GM19238 (cell line): Measurements from ENCODE around the gene DST.

ENCODE experiments used
- DNase-seq: peaks from one replicate; pipeline ENCODE4 v3.0.0; 2011; ENCODE audit warnings: low spot score; ENCODE audit not compliant: insufficient read length

The DST gene

DNA sequence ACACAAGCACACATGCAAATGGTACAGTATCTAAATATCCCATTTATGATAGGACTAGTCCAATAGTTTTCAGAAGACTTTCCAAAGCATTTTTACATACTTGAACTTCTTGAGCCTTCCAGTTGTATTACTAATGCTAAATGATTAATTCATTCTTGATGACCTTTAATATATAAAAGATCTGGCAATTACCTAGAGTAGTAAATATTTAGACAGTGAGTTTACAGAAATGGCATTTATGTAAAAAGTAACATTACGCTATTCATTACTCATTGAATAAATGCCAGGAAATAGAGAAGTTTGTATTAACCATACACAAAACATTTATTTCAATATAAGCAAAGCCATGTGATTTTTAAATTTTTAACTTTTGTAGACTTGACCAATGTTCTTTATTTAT, 158.8 kb downstream of the DST start:
- DNase-seq = no peak

DNA sequence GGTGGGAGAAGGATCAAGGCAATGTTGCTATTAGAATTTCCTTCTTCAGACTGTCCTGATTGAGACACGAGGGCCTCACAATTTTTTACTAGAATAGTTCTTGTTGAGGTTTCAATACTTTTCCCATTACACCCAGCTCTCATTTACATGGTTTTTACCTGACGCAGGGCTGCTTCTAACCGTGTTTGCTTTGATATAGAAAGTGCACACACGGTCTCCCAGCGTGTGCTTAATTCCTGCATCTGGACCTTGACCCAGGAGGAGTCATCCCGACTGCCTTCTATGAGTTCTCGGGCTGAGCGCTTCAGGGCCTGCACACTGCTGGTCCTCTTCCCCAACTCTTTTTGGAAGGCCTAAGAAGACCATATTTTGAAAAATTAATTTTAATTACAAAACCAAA, 160.2 kb downstream of the DST start:
- DNase-seq = no peak

DNA sequence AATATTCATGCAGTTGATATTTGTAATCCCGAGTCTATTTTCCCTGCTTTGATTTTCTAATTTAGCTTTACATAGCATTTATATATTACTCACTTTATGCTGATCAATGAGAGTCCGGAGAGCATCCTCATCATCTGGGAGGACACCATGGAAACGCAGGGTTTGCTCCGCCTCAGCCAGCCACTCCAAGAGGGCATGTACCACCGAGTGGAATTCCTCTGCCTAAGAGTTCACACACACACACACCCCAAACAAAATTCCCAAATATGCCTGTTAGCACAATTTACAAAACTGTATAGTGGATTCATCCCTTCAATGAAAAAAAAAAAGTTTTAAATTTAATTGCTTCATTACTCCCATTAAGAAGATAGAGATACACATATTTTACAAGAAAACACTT, 160.7 kb downstream of the DST start:
- DNase-seq = no peak

DNA sequence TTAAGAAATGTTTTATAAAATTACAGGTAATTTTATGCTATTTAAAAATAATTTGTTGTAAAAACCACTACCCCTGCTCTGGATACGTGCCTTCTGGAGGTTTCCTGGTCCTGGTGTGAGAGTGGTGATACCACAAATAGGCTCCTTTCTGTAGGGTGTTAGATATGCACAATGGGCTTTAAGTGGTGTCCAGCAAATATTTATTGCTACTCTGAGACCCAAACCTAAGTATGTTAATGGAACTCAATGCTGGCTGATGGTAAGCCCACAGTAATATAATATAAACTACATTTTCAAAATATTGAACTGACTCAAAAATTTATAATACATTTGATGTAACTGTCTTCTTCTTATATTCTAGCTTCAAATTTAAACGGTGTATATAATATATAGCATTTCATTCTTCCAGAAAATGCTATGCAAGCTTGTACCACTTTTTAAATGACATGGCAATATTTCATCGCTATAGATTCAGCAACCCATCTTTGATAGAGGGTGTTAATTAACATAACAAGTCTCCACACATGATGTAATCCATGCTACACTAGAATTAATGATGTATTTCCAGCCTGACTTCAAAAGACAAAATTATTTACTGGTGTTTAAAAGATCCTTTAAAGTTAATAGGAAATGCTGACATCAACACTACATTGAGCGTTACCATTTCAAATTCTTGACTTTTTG, 161.9 kb downstream of the DST start:
- no peak for DNase-seq

DNA sequence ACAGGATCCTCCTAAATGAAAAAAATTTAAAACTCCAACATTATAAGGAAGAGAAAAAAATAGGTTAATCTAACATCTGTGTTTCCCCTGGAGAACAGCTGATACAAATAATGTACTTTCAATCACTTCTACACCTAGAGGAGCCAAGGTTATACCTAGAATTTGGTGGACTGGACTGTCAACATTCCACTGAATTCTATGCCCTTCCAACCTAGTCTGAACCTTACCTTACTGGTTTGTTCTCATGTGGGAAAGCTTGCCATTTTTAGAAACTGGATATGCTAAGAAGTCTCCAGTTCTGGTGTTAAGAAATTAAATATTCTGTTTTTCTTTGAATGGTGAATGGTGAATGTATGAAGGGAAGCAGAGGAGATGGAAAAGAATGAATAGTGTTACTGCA, 162.4 kb downstream of the DST start:
- DNase-seq = no peak

DNA sequence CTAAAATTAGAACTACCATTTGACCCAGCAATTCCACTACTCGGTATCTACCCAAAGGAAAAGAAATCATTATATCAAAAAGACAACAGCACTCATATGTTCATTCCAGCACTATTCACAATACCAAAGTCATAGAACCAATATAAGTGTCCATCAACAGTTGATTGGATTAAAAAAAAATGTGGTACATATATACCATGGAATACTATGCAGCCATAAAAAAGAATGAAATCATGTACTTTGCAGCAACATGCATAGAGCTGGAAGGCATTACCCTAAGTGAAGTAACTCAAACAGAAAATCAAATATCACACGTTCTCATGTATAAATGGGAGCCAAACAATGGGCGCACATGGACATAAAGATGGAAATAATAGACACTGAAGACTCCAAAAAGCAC, 163.3 kb downstream of the DST start:
- DNase-seq = no peak

DNA sequence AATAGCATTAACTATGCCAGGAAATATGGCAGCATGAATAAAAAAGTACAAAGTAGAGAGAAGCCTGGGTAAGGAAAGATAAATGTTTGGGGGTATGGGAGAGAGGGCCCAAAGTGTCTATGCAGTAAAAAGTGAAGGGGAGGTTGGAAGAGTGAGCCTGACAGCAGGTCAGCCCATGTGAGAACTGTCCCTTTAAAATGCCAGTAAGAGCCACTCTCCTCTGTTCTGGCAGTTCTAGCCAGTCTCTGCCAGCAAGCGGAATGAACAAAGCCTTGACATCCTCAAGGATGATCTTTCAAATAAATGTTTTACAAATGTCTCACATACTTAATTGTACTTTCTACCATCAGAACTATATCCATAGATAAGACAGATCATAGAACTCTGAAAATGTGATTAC, 164.5 kb downstream of the DST start:
- no peak for DNase-seq

DNA sequence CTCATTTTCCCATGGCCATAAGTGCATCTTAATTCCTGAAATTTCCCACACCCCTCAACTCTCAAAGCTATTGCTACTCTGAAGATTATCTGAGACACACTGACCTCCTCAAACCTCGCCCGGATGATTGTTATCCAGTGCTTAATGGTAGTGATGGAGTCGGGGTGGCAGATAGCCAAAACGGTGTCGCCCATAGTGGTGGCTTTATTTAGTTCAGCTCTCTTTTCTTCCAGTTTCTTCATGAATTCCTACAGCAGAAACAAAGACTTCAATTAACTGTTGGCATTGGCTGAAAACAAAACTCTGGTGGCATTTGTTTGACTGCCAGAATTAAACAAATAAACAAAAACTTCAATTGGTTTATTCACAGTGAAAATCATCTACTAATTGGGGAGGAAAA, 165.4 kb downstream of the DST start:
- DNase-seq = no peak

DNA sequence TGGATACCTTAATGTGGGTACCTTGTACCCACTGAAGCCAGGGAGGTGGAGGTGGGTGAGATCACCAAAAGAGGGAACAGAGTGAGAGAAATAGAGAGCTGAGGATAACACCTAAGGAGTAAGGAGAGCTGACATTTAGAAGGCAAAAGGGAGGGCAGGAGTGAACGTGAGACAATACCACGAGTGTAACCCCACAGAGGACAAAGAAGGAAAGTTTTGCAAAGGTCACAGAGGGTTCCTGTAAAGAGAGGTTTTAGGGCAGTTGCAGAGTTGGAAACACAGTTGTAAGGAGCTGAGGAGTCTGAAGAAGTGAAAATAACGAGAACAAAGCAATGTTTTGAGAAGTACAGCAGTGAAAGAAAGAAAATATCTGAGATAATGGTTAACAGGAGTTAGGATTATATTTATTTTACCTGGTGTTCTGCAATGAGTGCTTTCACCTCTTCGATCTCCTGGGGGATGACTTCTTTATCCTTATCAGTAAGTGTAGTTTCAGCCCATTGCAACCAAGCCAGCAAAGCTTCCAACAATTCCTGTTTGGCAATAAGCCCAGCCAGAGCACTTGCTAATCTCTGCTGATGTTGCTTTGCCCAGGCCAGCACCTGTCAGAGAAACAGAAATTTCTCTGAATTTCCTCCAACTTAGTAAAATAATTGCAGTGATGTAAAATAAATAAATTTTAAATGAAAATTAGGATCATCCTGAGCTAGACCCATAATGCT, 166.8 kb downstream of the DST start:
- no peak for DNase-seq

DNA sequence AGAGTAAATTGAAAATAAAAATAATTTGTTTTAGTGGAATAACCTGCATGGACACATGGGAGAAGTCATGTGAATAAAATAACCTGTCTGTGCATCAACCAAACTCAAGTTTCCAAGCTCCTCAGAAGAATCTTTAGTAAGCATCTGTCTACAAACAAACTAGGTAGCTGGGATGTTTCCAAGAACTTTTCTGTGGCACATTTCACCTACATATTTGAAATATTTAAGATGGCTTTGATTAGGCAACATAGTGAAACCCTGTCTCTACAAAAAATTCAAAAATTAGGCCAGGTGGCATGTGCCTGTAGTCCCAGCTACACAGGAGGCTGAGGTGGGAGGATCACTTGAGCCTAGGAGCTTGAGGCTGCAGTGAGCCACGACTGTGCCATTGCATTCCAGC, 168.2 kb downstream of the DST start:
- DNase-seq = no peak

DNA sequence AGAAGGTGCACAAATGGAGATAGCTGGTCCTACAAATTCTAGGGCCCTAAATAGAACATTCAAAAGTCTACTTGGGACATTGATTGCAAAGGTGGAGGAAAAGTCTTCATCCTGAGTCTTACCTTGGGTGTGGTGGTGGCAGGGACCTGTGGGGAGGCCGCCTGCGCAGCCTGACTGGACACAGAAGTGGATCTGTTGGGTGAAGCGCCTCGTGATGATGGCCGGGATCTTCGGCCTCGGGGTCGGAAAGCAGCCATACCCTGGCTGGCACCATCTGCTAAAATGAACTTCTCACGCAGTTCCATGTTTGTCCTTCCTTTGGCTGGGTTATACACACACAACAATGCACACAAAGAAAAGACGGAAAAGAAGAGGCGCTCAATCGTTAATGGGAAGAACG, 179.2 kb downstream of the DST start:
- DNase-seq = no peak

DNA sequence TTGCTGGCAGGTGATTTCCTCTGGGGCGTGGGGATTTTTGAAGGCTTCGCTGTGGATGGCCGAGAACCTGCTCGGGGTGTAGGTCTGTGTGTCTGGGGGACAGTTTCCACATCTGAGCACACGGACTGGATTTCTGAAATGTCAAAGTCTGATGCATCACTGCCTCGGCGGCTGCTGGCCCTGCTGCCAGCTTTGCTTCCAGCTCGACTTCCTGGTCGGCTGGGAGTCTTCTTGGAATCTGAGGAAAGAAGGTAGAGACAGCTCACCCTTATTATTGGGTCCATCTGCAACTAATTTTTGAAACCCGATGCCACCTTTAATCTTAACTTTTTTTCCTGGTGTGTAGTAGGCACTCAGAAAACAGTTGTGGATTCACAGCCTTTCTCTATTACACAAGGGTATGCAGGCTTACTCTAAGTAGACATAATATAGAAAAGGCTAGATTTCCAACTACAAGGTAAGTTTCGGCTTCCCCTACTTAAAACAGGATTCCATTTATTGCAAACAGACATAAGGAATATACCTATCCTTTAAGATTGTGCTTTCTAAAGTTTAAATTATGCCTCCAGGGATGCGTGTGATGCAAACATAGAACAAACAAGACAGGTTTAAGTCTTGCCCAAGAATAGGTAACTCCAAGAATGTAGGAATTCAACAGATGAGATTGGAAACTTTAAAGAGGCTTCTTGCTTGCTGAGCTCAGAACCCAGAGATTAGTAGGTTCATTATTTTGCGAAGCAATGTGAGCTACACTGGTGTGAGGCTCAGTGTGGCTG, 183.5 kb downstream of the DST start:
- DNase-seq = no peak

DNA sequence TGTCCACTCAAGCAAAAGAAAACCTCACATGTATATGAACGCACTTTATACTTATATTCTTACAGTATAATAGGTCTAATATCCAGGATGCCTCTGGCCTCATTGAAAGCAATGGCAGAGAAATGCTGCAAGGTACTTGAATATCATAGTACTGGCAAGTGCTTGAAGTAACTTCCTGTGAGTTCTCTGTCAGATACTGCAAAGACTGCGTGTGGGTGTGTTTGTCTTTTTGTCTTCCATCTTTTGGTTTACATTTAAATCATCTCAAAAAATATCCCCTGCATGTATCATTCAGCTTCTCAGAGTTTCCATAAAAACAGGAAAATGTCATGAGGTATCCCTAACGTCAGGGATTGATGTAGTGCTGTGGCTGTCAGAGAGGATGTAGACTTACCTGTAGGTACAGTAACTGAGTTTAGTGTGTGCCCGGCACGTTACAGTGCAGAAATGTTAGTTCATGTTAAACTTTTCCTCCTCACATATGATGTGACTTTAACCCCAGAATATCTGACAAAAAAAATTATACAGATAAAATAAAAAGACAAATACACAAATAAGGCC, 184.3 kb downstream of the DST start:
- no peak for DNase-seq

DNA sequence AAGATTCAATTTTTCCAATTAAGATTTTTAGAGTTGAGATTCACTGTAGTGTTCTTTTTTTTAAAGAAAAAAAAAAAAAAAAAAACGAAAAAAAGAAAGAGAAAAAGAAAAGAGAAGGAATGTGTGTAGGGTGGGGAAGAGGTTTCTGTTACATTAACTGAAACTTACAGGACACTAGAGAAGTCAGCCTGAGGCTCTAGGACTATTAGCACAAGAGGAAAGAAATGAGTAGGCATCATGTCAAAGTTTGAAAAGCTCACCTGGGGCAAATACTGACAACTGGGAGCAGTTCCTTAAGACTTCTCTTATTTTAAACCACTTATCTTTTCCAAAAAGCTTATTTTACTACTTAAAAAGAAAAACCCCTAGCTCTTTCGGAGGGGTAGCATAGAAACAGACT, 185.9 kb downstream of the DST start:
- no peak for DNase-seq

DNA sequence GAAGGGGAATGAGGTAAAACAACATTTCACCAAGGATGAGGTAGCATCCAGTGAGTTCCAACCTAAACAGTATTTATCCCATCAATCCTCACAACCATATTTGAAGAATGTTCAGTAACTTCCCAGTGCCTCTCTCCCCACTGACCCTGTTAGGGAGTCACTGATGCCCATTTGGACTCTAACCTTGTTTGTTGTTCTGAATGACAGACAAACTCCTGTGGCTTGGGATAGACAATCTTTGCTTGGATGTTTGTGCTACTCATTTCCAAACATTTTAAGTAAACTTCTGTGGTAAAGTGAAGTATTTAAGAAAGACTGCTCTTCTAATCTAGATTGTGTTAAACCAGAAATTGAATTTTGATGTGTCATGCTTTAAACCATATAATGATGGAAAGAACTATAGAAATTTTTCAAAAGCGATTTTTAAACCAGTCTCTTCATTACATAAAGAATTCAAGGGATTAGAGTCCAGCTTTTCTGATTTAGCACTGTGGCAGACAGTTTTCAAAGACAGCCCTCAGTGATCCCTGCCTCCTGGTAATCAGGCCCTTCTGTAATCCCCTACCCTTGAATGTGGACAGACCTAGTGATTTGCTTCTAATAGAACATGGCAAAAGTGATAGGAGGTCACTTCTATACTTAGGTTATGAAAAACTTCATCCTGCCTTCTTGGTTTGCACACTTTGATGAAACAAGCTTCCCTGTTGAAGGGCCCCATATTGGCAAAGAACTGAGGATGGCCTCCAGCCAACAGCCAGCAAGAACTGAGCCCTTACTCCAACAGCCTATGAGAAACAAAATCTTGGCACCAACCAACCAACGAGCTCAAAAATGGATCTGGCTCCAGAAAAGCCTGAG, 191.6 kb downstream of the DST start:
- no peak for DNase-seq

DNA sequence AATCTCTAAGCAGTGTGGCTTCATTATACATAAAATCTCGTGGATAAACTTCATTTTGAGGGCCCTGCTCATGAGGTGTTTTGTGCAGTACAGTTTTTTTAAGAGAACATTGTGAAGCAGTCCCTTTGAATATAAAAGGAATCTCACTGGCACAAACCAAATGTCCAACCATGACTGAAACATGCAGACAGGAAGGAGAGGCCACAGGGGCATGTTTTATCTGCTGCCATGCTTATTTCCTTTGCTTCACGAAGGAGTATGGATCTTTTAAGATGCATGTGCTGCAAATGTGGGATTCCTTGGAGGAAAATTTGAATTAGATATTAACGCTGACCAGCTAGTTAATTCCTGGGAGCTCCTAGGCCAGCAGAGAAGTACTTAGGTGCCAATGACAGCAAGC, 192.3 kb downstream of the DST start:
- DNase-seq = no peak

DNA sequence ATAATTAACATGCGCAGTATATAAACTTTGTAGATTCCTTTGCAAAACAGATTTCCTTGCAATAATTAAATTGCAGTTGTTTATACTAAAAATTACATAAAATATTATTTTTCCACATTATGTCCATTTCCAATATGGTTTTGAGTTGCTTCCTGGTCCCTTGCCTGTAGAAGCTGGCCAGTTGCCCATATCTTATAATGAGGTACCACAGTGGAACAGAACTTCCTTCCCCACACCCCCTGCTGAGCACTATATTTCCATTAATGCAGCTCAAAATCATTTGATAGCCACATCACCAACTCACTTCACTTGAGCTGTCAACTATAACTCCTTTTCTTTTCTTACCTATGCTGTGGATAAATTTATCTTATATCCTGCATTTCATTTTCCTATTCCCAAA, 194.6 kb downstream of the DST start:
- no peak for DNase-seq

DNA sequence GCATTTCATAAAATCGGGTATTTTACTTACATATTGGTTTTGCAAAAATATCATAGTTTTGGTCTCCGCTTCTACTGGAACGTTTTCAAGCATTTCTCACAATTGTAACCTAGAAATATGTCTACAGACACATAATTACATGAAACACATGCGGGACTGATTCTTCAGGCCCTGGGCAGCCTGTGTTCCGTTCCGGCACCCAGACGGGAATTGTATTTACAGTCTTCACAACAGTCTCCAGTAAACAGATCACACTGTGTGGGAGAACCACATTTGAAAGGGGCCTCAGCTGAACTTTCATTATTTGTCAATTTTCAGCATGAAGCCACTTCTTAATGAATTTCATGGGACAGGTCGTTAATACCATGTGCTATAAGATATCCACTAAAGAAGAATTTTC, 196.9 kb downstream of the DST start:
- no peak for DNase-seq

DNA sequence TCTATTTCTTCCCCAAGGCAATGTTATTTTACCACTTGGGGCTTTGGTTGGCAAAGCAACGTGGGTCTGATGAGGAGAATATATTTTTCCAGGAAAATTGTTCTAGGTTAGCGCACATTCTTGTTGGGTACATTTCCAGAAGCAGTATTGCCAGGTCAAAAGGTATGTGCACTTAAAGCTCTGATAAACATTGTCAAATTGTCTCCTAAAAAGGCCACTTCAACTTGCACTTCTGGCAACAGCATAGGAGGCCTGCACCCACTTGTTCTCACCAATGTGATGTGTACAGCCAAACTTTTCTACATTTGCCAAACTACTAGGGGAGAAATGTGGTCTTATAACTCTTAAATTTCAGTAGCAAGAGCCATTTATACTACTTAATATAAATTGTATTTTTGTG, 197.8 kb downstream of the DST start:
- no peak for DNase-seq

DNA sequence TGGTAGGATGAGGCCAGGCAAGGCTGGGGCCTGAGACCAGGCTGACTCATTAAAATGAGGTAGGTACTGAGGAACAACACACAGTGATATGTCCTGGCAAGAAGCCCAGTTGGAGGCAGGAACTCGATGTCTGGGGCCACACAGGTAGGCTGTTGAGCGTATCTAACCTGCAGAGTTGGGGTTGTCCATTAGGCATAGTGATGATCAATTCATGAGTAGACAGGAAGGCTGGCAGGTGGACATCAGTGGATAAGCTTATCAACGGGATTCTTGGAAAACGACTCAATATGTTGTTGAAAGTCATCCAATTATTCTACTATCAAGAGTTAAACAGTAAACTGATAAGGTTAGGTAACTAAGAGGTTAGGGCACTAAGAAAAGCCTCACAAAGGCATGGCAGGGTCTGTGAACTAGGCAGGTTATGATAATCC, 202.1 kb downstream of the DST start:
- no peak for DNase-seq

DNA sequence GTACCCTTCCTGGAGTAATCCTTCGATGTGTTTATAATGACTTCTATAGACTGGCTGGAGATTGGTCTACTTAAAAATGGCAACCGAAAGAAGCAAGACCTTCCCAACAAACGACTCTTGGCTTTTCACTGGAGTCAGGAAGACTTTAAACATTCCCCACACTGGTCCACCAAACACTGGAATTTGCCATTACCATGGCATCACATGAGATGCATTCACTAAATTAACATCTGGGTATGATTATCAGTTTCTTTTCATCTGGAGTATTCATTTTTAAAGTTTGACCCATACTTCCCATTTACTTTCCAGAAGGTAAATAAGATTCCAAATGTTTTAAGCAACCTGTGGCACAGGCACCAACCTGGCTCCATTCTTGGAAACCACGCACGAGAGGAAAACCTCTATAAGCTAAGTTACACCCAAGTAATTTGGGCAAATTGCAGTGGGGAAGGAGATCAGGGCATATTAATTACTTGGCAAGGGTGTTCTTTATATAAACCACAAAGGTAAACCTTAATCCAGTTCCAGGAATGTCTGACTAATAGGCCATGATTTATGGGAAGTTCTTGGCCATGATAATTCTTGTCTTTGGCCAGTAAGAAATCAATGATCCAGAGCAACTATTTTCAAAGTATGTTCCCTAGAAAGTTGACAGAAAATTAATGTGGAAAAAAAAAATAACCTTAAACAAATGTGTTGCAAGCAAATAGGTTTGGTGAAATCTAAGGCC, 205.4 kb downstream of the DST start:
- no peak for DNase-seq
